ENCODE results near the gene DNAH10. TPM values are rescaled to one million over a fixed set of nuclear protein-coding genes. Genes with fewer than 3 reads are reported as not detected.

Gene DNAH10
- total and polyA plus RNA-seq, 5 experiments from 2014 or later, result 0.25 to 0.65 (median 0.30) TPM; not detected in 2

GRCh38 chr12:123971770-123972456 lies 209.8 kb downstream of the DNAH10 start:
- Mint-ChIP-seq H3K9me3 (no peaks in the 10 kb centered on the region), H3K4me1 (peaks cover 7 to 37% (median 30%) of the 10 kb centered on the region in 4 donors), H3K27ac (peak overlapping the region; percentile 49 to 96 (median 93)), H3K27me3 (no peaks in the 10 kb centered on the region), H3K4me3 (peak overlapping the region; percentile 80 to 96 (median 92)), H3K36me3 (peaks cover 0 to 20% (median 4%) of the 10 kb centered on the region in 3 donors)
- ATAC-seq (peak; percentile 21 to 22), DNase-seq (peak; percentile 12 to 72 (median 42))
- POLR2A ChIA-PET, result interaction anchor here (0.7 to 1.7 kb wide), 3 partner anchors 33 to 1190 kb away, joined by 3 to 5 read pairs (median 3); no protein-coding TSS in a partner anchor

GRCh38 chr12:123972457-123973401 lies 210.6 kb downstream of the DNAH10 start, which contains the start of the genes CCDC92 and ZNF664:
Gene CCDC92, minus strand, starts transcription at chr12:123972831. Its CDS starts 28,526 bp downstream, at chr12:123944305.
Gene ZNF664, plus strand, starts transcription at chr12:123973215. Its CDS starts 38,930 bp downstream, at chr12:124012145.
- peaks cover 6 to 37% (median 30%) of the 10 kb centered on the region in 4 donors for H3K4me1 Mint-ChIP-seq
- H3K4me3 Mint-ChIP-seq, result peak within 1 kb of the TSS; percentile 89 to 99 (median 94)
- no peaks in the 10 kb centered on the region for H3K9me3 Mint-ChIP-seq
- peaks cover 0 to 17% (median 4%) of the 10 kb centered on the region in 3 donors for H3K36me3 Mint-ChIP-seq
- DNase-seq, result peak; percentile 90 to 97 (median 94)
- peak; percentile 77 to 81 for ATAC-seq
- POLR2A ChIA-PET, result interaction anchor here (0.6 to 1.7 kb wide), 7 partner anchors 34 to 1191 kb away, joined by 3 to 5 read pairs (median 3); partner anchors contain the start of genes MPHOSPH9 and TMED2
- no peaks in the 10 kb centered on the region for H3K27me3 Mint-ChIP-seq
- peak within 1 kb of the TSS; percentile 86 to 97 (median 94) for H3K27ac Mint-ChIP-seq

GRCh38 chr12:123973552-123974341 lies 211.6 kb downstream of the DNAH10 start:
- H3K9me3 Mint-ChIP-seq, result no peaks in the 10 kb centered on the region
- POLR2A ChIA-PET, result interaction anchor here (0.6 to 0.7 kb wide), 2 partner anchors 68 to 942 kb away, joined by 3 read pairs; no protein-coding TSS in a partner anchor
- peak overlapping the region; percentile 78 to 97 (median 90) for H3K27ac Mint-ChIP-seq
- peaks cover 6 to 37% (median 28%) of the 10 kb centered on the region in 4 donors for H3K4me1 Mint-ChIP-seq
- H3K27me3 Mint-ChIP-seq, result no peaks in the 10 kb centered on the region
- DNase-seq (peak in 9 of 10 donors; percentile 5 to 27 (median 17)), ATAC-seq (peak in 1 of 2 donors; percentile 6)
- H3K36me3 Mint-ChIP-seq, result peaks cover 0 to 18% (median 4%) of the 10 kb centered on the region in 3 donors
- peak overlapping the region; percentile 89 to 99 (median 94) for H3K4me3 Mint-ChIP-seq

GRCh38 chr12:123976227-123976826 lies 214.2 kb downstream of the DNAH10 start:
- H3K36me3 Mint-ChIP-seq, result peaks cover 0 to 24% (median 4%) of the 10 kb centered on the region in 3 donors
- ATAC-seq (no peak), DNase-seq (no peak)
- H3K4me1 Mint-ChIP-seq, result peaks cover 9 to 35% (median 21%) of the 10 kb centered on the region in 4 donors
- no peak overlapping the region for H3K4me3 Mint-ChIP-seq
- no peaks in the 10 kb centered on the region for H3K9me3 Mint-ChIP-seq
- peak overlapping the region in 2 of 10 donors; percentile 2 to 86 for H3K27ac Mint-ChIP-seq
- POLR2A ChIA-PET, result interaction anchor here (1.7 kb wide), 1 partner anchor 18 kb away, joined by 3 read pairs; no protein-coding TSS in a partner anchor
- no peaks in the 10 kb centered on the region for H3K27me3 Mint-ChIP-seq

GRCh38 chr12:123979566-123979965 lies 217.5 kb downstream of the DNAH10 start:
- POLR2A ChIA-PET, result no interaction called here
- ATAC-seq, result no peak
- H3K36me3 Mint-ChIP-seq, result peaks cover 0 to 35% (median 0%) of the 10 kb centered on the region in 3 donors
- no peaks in the 10 kb centered on the region for H3K27me3 Mint-ChIP-seq
- peaks cover 9 to 38% (median 17%) of the 10 kb centered on the region in 4 donors for H3K4me1 Mint-ChIP-seq
- peak overlapping the region in 1 of 10 donors; percentile 71 for H3K27ac Mint-ChIP-seq
- H3K4me3 Mint-ChIP-seq, result no peak overlapping the region
- H3K9me3 Mint-ChIP-seq, result no peaks in the 10 kb centered on the region
- no peak for DNase-seq

- Mint-ChIP-seq H3K27ac (peak overlapping the region in 4 of 10 donors; percentile 11 to 85 (median 55)), H3K27me3 (no peaks in the 10 kb centered on the region), H3K36me3 (peaks cover 0 to 28% (median 0%) of the 10 kb centered on the region in 3 donors), H3K9me3 (no peaks in the 10 kb centered on the region), H3K4me3 (no peak overlapping the region), H3K4me1 (peaks cover 16 to 38% (median 21%) of the 10 kb centered on the region in 4 donors)
- POLR2A ChIA-PET, result no interaction called here
- no peak for ATAC-seq
- no peak for DNase-seq
Measured at GRCh38 chr12:123982269-123982668, 220.2 kb downstream of the DNAH10 start.

GRCh38 chr12:123983822-123984485 lies 221.9 kb downstream of the DNAH10 start:
- peak; percentile 85 to 87 for ATAC-seq
- POLR2A ChIA-PET, result interaction anchor here (0.6 to 1.1 kb wide), 3 partner anchors 15 to 78 kb away, joined by 3 to 4 read pairs (median 3); no protein-coding TSS in a partner anchor
- no peak overlapping the region for H3K4me3 Mint-ChIP-seq
- no peaks in the 10 kb centered on the region for H3K27me3 Mint-ChIP-seq
- peaks cover 18 to 48% (median 22%) of the 10 kb centered on the region in 4 donors for H3K4me1 Mint-ChIP-seq
- H3K36me3 Mint-ChIP-seq, result peaks cover 8 to 42% (median 11%) of the 10 kb centered on the region in 3 donors
- no peaks in the 10 kb centered on the region for H3K9me3 Mint-ChIP-seq
- peak; percentile 14 to 77 (median 51) for DNase-seq
- H3K27ac Mint-ChIP-seq, result peak overlapping the region in 3 of 10 donors; percentile 37 to 67 (median 39)

GRCh38 chr12:123984903-123985302 lies 222.8 kb downstream of the DNAH10 start:
- Mint-ChIP-seq H3K4me1 (peaks cover 19 to 51% (median 28%) of the 10 kb centered on the region in 4 donors), H3K36me3 (peaks cover 8 to 45% (median 17%) of the 10 kb centered on the region in 3 donors), H3K27me3 (no peaks in the 10 kb centered on the region), H3K9me3 (no peaks in the 10 kb centered on the region), H3K4me3 (no peak overlapping the region), H3K27ac (peak overlapping the region in 3 of 10 donors; percentile 5 to 65 (median 19))
- POLR2A ChIA-PET, result no interaction called here
- ATAC-seq, result no peak
- no peak for DNase-seq
